ENCODE measurements around the gene PVALB. TPM values are rescaled to one million over a fixed set of nuclear protein-coding genes. Genes with fewer than 3 reads are reported as not detected.

The PVALB gene
- total and polyA plus RNA-seq, 2 donors (not counting 1 experiment from before 2014, with no cell fraction given), result not detected

DNA sequence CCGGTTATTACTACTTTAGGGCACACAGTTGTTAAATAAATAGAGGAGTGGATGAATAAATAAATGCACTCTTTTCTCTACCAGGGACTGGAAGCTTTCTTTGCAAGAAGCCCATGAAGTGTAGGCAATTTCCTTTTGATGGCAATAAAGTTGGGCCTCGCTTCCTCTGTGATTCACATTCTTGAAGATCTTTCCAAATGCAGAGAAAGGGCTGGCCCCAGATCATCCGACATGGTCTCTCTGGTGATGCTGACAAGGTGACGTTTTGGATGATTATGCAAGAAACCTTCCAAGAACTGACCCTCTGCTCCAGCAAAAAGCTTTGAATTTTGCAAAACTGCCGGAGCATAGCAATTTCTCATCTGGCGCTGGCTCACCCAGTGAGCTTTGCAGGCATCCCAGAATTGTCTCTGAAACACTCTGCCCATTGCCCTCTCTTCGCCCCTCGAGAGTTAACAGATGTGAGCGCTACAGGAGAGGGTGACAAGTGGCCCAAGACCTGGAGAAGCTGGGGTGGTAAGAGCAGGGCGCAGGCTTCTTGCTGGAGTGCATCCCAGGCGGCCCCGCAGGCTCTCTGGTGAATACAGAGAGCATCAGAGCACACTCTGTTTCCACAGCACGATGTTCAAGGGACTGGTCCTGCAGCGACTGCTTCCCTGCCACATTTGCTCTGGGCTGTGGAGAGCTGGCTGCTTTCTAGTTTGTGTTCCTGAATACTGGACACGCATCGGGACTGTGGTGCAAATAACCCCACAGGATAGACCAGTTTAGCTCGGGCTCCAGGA, 29.4 kb downstream of the PVALB start:
- ChIA-PET POLR2A (no interaction called here), CTCF (interaction anchor here (0.9 to 7.9 kb wide), 5 partner anchors 9 to 191 kb away, joined by 3 to 115 read pairs (median 6); partner anchors contain the start of genes IFT27 and NCF4)
- no peak overlapping the region for H3K27ac ChIP-seq (ENCODE audit: low read length in 2 of 2)
- H4K20me1 ChIP-seq (ENCODE audit: control insufficient read depth, insufficient read depth, low read length, poor library complexity, severe bottlenecking), result no peaks in the 10 kb centered on the region
- H3K36me3 ChIP-seq (replicated peaks in 1 of 2; ENCODE audit: control extremely low read depth in 1 of 2, control insufficient read depth in 1 of 2, extremely low read depth in 1 of 2, insufficient read depth in 2 of 2, low read length in 1 of 2), result no peaks in the 10 kb centered on the region
- no peak for TF ChIP-seq EZH2 (IDR thresholded peaks at IDR 0.05; ENCODE audit: borderline replicate concordance, insufficient read depth, low read depth, low read length, poor library complexity, severe bottlenecking)
- TF ChIP-seq, protein P1, sequence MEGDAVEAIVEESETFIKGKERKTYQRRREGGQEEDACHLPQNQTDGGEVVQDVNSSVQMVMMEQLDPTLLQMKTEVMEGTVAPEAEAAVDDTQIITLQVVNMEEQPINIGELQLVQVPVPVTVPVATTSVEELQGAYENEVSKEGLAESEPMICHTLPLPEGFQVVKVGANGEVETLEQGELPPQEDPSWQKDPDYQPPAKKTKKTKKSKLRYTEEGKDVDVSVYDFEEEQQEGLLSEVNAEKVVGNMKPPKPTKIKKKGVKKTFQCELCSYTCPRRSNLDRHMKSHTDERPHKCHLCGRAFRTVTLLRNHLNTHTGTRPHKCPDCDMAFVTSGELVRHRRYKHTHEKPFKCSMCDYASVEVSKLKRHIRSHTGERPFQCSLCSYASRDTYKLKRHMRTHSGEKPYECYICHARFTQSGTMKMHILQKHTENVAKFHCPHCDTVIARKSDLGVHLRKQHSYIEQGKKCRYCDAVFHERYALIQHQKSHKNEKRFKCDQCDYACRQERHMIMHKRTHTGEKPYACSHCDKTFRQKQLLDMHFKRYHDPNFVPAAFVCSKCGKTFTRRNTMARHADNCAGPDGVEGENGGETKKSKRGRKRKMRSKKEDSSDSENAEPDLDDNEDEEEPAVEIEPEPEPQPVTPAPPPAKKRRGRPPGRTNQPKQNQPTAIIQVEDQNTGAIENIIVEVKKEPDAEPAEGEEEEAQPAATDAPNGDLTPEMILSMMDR (IDR thresholded peaks at IDR 0.05), result no peak
- H3K27me3 ChIP-seq (replicated peaks in 1 of 4; ENCODE audit: control extremely low read depth in 1 of 4, control insufficient read depth in 3 of 4, insufficient read depth in 4 of 4, low read length in 3 of 4), result peaks cover 0 to 8% (median 0%) of the 10 kb centered on the region in 4 experiments
- H3K9me3 Mint-ChIP-seq (ENCODE audit: insufficient read depth), result no peaks in the 10 kb centered on the region
- H3K4me2 ChIP-seq (replicated peaks; ENCODE audit: low read depth, low read length, poor library complexity, severe bottlenecking), result no peak overlapping the region
- H3K27ac Mint-ChIP-seq, result no peak overlapping the region
- WGBS (ENCODE audit: insufficient coverage), result 86% methylated on average over 13 of the region's 17 CpGs
- H3K27me3 Mint-ChIP-seq, result peaks cover 31% of the 10 kb centered on the region
- H2AFZ ChIP-seq (ENCODE audit: insufficient read depth, low read depth, low read length, poor library complexity, severe bottlenecking), result no peak overlapping the region
- intact Hi-C loops (cut with micrococcal nuclease), result no loop called here
- H3K9ac ChIP-seq (ENCODE audit: low read length), result no peak overlapping the region
- no peak for ATAC-seq (ENCODE audit: low read depth)
- H3K4me1 Mint-ChIP-seq, result peaks cover 4% of the 10 kb centered on the region
- no peak for DNase-seq
- H3K4me3 ChIP-seq (ENCODE audit: control extremely low read depth in 1 of 5, extremely low read depth in 1 of 5, insufficient read depth in 1 of 5, low read depth in 2 of 5, low read length in 4 of 5), result no peak overlapping the region
- H3K4me1 ChIP-seq (ENCODE audit: control insufficient read depth in 2 of 2, insufficient read depth in 2 of 2, low read length in 2 of 2), result peaks cover 0 to 6% of the 10 kb centered on the region in 2 donors
- no peak overlapping the region for H3K4me3 Mint-ChIP-seq
- H3K9me3 ChIP-seq (ENCODE audit: control extremely low read depth in 1 of 3, control insufficient read depth in 2 of 3, insufficient read depth in 1 of 3, low read length in 2 of 3), result no peaks in the 10 kb centered on the region
- no peaks in the 10 kb centered on the region for H3K79me2 ChIP-seq (ENCODE audit: control insufficient read depth, insufficient read depth, low read length)

DNA sequence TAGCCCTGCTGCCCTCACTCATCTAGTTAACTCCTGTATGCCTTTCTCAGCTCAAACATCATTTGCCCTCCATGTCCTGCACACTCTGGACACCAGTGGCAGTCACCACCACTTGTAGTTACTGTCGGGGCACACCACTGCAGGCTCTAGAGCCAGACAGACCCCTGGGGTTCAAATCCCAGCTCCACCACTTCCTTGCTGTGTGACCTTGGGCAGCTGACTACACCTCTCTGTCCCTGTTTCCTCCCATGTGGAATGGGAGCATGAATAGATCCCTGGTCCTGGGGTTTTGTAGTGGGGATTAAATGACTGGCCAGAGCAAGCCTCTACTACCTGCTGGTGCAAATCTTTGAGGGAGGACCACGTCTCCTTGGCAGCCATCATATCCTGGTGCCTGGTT, 33.1 kb downstream of the PVALB start:
- no peak overlapping the region for H3K27ac Mint-ChIP-seq
- 92% methylated on average over 2 of the region's 2 CpGs for WGBS (ENCODE audit: insufficient coverage)
- POLR2A ChIA-PET, result no interaction called here

More for the DNA sequence above, 33.1 kb downstream of the PVALB start:
- Histone ChIP-seq H2AFZ (ENCODE audit: insufficient read depth, low read depth, low read length, poor library complexity, severe bottlenecking) (no peak overlapping the region), H3K27ac (ENCODE audit: low read length in 2 of 2) (no peak overlapping the region), H3K4me2 (replicated peaks; ENCODE audit: low read depth, low read length, poor library complexity, severe bottlenecking) (no peak overlapping the region), H3K9ac (ENCODE audit: low read length) (no peak overlapping the region), H3K36me3 (replicated peaks in 1 of 2; ENCODE audit: control extremely low read depth in 1 of 2, control insufficient read depth in 1 of 2, extremely low read depth in 1 of 2, insufficient read depth in 2 of 2, low read length in 1 of 2) (no peaks in the 10 kb centered on the region), H3K9me3 (ENCODE audit: control extremely low read depth in 1 of 3, control insufficient read depth in 2 of 3, insufficient read depth in 1 of 3, low read length in 2 of 3) (no peaks in the 10 kb centered on the region), H3K4me3 (ENCODE audit: control extremely low read depth in 1 of 5, extremely low read depth in 1 of 5, insufficient read depth in 1 of 5, low read depth in 2 of 5, low read length in 4 of 5) (no peak overlapping the region), H3K27me3 (replicated peaks in 1 of 4; ENCODE audit: control extremely low read depth in 1 of 4, control insufficient read depth in 3 of 4, insufficient read depth in 4 of 4, low read length in 3 of 4) (peaks cover 0 to 6% (median 0%) of the 10 kb centered on the region in 4 experiments), H4K20me1 (ENCODE audit: control insufficient read depth, insufficient read depth, low read length, poor library complexity, severe bottlenecking) (no peaks in the 10 kb centered on the region), H3K4me1 (ENCODE audit: control insufficient read depth in 2 of 2, insufficient read depth in 2 of 2, low read length in 2 of 2) (peaks cover 0 to 15% of the 10 kb centered on the region in 2 donors), H3K79me2 (ENCODE audit: control insufficient read depth, insufficient read depth, low read length) (no peaks in the 10 kb centered on the region)
- ATAC-seq (ENCODE audit: low read depth) (no peak), DNase-seq (no peak)
- TF ChIP-seq, protein P1 (IDR thresholded peaks at IDR 0.05), result no peak
- no peak for TF ChIP-seq EZH2 (IDR thresholded peaks at IDR 0.05; ENCODE audit: borderline replicate concordance, insufficient read depth, low read depth, low read length, poor library complexity, severe bottlenecking)
- Mint-ChIP-seq H3K9me3 (ENCODE audit: insufficient read depth) (no peaks in the 10 kb centered on the region), H3K4me1 (peaks cover 13% of the 10 kb centered on the region), H3K27me3 (peaks cover 18% of the 10 kb centered on the region), H3K4me3 (no peak overlapping the region)
- intact Hi-C loops (cut with micrococcal nuclease), result no loop called here
- CTCF ChIA-PET, result interaction anchor here (0.8 to 7.9 kb wide), 7 partner anchors 10 to 199 kb away, joined by 3 to 115 read pairs (median 12); partner anchors contain the start of gene NCF4
